NCI-H2029 treated with DMSO at 0.1 percent for 48 hours (cell line): Measurements from ENCODE around the gene SRCAP.

ENCODE experiments used
- DNase-seq: peaks from one replicate; lab custom pipeline; 2025; lab: John Stamatoyannopoulos, UW

SRCAP gene

DNA sequence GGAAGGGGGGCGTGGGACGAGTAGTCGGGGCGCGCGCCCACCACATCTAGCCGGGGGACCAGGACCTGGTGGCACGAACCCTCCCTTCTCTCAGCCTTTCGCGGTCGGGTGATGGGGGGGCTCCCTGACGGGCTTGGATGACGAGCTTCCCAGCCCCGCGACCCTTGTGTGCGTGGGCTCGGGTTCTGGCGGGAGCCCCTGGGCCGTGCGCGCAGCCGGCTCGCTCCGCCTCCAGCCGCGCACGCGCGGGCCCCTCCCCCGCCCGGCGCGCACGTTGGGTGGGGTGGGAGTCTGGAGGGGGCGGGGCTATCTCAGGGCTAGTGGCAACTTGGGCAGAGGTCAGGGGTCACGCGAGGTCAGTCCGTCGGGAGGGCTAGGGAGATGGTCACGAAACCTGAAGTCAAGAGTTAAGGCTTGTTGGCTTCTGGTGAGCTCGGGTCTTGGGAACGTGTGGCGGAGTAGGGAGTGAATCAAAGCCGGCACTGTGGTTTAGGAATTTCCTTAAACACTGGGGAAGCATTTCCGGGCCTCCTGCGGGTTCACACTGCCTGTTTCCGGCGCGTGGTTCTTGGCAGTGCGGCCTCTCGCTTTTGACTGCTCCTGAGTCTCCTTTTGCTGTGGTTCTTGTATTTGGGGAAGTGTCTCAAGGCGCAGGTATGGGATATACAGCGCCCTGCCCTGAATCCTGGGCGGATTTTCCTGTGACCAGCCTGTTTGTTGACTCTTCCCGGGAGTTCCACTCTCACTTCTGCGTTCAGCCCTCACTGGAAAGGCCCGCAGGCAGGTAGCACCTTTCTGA lies at the start of gene SRCAP:
SRCAP (plus strand) TSS at position 356 of the 799 bp plus-strand sequence. CDS start 1,654 bp downstream, outside the sequence.
- peak; percentile 36 for DNase-seq

- no peak for DNase-seq
These were observed 49.1 kb upstream of the SRCAP start for GRCh38 chr16:30649725-30650368.

DNA sequence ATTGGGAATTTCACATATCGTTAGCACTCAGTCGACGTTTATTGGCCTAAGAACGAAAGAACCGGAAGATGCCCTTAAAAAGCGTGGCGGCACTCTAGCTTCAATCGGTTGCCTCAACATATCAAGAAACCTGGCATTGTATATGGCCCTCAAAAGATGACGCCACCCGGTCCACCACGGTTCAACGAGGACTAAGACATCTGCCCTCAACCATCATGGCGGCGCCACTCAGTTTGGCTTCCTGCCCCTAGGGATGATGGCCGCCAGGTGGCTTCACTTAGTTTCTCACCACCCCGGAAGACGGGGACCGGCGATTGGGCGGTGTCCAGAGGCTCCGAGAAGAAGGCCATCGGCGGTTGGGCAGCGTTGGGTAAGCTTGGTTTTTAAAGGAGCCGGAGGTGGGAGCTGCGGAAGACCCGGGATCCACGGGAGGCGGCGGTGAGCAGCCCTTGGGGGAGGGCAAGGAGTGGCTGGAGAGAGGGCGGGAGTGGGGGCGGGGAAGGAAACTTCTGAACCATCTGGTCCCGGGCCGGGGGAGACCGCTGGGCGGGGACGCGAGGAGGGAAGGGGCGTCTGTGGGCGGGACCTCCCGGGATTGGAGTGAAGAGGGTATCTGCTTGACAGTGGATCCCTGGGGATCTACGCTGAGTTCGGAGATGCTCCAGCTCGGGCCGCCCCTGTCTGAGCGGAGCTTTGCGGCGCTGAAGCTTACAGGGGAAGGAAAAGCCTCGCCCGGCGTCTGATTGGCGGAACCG lies 48.4 kb upstream of the SRCAP start, which contains the start of gene PRR14:
PRR14 (plus strand) TSS at position 592 of the 755 bp plus-strand sequence. CDS start 686 bp downstream, outside the sequence.
- DNase-seq = peak; percentile 90

DNA sequence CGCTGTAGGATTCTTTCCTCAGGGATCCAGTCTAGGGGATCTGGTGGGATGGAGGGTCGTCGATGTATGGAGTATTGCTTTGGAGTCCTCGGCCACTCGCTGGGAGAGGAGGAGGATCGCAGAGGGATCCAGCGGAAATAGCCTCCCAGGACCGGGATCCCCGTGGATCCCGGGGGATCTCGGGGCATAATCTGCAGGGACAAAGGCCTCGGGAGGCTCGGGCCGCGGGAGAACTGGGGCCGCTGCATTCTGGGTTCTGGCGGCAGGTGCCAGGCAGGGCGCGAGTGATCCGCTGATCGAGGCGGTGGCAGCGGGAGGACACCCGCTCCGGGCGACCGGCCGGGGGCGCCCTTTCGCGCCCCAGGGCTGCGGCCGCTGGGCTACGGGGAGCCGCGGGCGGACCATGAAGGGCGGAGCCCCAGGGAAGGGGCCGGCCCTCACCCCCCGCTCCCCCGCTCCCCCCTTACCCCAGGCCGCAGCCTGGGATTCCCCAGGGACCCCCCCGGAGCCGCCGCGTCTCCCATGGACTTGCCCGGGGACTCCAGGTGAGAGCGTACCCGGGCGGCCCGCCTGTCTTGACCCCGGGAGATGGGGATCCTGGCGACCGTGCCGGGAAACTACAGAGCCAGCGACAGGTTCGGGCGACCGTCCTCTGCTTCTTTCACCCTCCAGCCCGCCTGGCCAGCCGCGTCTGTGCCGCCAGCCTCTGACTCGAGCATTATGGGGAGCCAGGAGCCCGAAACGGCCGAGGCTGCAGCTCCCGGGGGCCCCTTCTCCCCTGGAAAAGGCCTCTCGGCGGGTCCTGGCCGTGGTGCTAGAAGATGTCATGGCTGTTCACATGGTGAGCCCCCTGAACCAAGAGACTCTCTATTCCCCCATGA lies 47.6 kb upstream of the SRCAP start:
- no peak for DNase-seq

DNA sequence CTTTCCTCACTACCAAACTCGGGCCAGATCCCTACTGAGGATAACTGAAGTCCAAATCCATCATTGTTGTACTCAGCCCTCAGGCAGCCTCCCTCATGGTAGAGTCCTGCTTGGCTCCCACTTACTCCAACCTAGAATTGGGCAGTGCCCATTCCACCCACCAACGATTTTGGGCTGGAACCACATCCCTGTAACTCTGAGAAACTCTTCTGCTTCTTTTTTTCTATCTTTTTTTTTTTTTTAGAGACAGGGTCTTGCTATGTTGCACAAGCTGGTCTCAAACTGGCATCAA lies 47.0 kb upstream of the SRCAP start:
- no peak for DNase-seq

DNA sequence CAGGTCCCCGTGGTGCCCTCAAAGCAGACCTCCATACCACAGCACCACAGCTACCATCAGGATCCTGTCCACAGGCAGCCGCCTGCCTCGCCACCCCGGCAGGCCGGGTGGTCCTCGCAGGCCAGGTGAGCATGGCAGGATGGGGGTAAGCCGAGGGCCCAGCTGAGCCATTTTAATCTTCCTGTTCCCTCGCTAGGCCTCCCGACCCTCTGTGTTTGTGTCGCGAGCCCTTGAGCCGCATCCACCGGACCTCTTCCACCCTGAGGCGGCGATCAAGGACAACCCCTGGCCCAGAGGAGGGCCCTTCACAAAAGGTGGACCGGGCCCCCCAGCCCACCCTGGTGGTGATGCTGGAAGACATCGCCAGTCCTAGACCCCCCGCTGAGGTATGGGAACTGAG lies 46.3 kb upstream of the SRCAP start:
- no peak for DNase-seq

DNA sequence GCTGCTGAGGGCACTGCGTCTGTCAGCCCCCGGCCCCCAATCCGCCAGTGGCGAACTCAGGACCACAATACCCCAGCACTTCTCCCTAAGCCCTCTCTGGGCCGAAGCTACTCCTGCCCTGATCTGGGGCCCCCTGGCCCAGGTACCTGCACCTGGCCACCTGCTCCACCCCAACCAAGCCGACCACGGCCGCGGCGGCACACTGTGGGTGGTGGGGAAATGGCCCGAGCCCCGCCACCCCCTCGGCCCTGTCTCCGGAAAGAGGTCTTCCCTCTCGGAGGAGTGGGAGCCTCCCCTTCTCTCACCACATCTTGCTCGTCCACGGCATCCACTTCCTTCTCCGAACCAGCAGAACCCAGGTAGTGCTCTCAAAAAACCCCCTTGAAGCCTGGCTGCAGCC lies 44.1 kb upstream of the SRCAP start:
- DNase-seq = no peak

GRCh38 chr16:30655815-30656347 lies 43.1 kb upstream of the SRCAP start:
- DNase-seq = no peak

DNA sequence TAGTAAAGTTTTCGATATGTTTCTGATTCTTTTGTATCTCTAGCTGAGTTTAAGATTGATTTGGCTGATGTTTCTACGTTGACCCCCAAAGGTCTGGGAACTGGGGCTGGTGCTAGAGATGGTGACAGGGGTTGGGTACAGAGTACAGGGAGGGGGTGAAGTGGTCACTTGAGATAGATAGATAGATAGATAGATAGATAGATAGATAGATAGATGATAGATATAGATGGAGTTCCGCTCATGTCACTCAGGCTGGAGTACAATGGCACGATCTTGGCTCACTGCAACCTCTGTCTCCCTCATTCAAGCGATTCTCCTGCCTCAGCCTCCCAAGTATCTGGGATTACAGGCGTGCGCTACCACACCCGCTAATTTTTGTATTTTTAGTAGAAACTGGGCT lies 42.6 kb upstream of the SRCAP start:
- no peak for DNase-seq

DNA sequence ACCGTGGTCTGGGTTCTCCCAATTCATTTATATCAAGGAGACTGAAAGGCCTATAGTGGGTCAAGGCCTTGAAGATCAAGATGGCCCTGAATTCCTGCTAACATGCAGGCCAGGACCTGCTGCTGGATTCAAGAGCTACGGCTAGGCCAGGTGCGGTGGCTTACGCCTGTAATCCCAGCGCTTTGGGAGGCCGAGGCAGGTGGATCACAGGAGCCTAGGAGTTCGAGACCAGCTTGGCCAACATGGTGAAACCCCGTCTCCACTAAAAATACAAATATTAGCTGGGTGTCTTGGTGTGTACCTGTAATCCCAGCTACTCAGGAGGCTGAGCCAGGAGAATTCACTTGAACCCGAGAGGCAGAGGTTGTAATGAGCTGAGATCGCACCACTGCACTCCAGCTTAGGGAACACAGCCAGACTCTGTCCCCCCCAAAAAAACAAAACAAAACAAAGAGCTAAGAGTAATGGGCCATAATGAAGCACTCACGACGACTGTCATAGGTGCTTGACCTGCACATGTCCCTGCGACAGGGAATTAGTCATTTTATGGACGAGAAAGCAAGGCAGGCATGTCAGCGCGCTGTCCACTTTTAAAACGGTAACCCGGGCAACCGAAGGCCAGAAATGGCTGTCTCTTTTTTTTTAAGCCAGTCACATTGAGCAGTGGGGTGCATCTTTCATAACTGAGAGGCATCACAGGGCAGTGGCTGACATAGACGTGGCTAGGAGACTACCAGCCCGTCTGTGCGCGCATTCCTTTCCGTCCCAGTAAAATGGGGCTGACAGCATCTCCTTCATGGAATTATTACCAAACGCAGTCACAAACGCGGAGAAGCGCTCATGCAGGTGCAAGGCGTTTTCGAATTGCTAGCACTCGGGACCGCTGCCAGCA lies 41.8 kb upstream of the SRCAP start:
- peak; percentile 82 for DNase-seq

DNA sequence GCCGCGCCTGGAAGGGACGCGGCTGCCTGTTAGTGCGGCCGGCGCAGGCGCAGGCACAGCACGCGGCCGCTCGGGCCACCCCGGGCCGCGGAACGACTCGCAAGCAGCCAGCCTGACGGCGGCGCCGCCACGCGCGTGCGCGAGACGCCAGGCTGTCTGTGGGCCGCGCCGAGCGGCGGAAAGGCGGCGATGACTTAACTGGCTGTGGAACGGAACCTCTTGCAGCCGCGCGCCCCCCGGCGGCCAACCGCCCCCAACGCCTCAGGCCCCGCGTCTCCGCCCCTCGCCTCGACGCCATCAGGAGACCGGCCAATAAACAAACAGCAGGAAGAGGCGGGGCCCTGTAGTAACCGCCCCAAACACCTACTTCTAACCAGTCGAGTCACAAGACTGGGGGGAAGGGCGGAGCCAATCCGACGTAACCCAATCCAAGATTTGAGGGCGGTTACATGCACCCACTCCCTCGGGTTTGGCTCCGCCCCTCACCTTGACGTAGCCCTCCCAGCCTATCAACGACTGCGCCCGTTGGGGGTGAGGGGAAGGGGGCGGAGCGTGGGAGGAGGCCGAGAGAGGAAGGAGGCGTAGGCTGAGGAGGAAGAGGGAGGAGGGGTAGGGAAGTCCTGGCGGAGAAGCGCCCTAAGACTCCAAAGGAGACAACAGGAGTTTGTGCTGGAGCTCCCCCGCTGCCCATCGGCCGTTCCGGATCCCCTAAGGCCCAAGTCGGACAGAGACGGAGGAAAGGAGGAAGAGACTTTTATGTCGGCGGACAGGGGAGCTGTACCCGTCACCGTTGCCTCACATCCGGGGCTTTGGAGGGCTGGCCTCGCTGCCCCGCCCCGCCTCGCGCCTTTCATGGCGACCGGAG lies 40.9 kb upstream of the SRCAP start, which contains the start of gene FBRS:
FBRS (plus strand) TSS at position 566 of the 865 bp plus-strand sequence. CDS start 1,088 bp downstream, outside the sequence.
- peak; percentile 98 for DNase-seq

DNA sequence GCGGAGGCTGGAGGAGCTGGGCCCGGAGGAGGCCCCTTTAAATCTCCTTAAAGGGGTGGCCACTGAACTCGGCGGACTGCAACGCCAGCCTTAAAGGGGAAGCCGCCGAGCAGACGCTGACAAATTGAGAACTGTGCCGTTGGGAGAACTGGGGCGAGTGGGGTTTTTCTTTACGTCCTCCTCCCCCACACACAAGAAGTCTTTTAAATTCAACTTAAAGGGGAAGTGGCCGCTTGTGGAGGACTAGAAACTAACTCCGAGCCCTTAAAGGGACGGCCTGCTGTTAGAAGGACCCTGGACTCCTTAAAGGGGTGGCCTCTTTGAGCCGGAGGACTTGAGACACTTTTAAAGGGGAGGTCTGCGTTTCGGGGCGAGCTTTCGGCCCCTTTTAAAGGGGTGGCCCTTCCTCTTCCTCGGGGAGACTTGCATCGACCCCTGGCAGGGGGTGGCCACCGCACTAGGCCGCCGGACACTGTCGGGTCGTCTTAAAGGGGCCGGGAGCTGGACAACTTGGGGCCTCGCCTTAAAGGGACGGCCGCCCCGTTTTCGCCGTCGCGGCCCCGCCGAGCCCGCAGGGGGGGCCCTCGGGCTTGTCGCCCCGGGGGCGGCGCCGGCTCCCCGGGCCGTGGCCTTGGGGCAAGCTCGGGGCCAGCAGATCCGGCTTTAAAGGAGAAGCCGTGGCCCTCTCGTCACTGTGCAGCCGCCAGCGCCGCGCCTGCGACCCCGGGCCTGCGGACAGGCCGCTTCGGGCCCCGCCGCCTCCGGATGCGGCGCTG lies 40.1 kb upstream of the SRCAP start:
- DNase-seq = peak; percentile 92

- DNase-seq = no peak
These were observed 39.2 kb upstream of the SRCAP start for GRCh38 chr16:30659507-30660423.

DNA sequence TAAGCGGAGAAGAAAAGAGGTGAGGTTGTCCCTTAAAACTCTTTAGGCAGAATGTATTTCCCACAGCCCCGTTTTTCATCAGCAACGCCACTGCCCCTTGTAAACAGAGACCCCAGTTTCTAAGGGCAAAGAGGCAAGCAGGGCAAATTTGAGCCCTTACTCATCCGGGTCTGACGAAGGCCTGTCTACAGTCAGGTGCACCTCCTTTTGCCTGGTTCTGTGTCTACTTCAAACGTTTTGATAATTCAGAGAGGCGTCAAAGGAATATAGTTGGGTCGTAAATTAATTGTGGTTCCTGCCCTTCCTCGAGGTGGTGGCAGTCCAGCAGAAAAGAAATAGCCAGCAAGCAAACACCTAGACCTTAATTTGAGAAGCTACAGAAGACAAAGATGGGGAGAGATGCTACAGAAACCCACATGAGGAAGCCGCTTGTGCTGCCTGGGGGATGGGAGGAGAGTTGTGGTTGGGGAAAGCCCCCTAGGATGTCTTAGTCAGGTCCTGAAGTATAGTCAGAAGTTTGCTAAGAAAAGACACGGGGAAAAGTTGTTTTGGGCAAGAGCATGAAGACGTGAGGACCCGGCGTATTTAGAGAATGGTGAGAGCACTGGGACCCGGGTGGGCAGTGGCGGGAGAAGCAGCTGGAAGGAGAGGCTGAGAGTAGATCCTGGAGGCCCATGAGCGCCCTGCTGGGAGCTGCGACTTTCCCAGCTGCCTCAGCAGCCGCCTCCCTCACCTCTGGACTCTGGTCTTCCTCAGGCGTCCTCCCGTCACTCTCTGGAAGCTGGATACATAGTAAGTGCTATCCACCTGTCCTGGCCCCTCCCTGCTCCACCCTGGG lies 38.3 kb upstream of the SRCAP start:
- no peak for DNase-seq

DNA sequence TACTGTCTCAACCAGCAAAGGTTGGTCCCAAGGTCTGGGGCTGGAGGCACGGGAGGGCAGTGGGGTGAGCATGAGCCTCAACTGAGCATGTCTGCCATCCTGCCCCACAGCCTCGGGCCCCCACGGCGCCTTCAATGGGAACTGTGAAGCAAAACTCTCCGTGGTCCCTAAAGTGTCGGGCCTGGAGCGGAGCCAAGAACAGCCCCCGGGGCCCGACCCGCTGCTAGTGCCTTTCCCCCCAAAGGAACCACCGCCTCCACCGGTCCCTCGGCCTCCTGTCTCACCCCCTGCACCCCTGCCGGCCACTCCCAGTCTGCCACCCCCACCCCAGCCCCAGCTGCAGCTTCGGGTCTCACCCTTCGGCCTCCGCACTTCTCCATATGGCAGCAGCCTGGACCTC lies 36.5 kb upstream of the SRCAP start:
- no peak for DNase-seq

GRCh38 chr16:30663038-30663437 lies 35.9 kb upstream of the SRCAP start:
- no peak for DNase-seq

DNA sequence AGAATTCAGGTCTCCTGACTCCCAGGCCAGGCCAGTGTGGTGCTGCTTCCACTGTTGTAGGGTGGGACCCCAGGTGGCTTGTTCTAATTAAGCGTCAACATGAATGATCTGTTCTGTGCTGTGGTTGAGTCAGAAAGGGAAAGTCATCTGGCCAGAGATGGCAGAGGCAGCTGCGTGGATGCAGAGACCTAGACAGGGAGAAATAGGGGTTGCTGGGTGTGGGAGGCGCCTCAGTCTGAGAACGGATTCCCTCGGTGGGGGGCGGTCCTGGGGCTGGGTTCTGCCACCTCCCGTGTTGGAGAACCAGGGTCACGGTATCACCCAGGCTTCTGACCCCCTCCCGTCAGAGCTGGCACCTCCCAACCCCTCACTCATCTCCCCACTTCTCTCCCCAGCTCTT lies 35.2 kb upstream of the SRCAP start:
- no peak for DNase-seq
